K562 (cell line): ENCODE results near the gene BHLHE40. TPM values are rescaled to one million over a fixed set of nuclear protein-coding genes. Genes with fewer than 3 reads are reported as not detected.

ENCODE experiments used
- CHAMP1 ChIP-seq: fragments of 450-650 bp; IDR thresholded peaks from 2 replicates; pipeline ENCODE4 v1.6.1; 2016; ENCODE audit warnings: mild to moderate bottlenecking
- CREB3 ChIP-seq: fragments of 450-650 bp; conservative IDR thresholded peaks from 2 replicates; pipeline ENCODE4 v1.6.1; 2016; ENCODE audit warnings: missing genetic modification characterization, low read depth, mild to moderate bottlenecking, missing compliant biosample characterization, moderate library complexity
- FOXP1 ChIP-seq: sonication (generic); formaldehyde crosslinking; IDR thresholded peaks from 2 replicates; pipeline ENCODE4 v1.8.0; 2022; ENCODE audit warnings: mild to moderate bottlenecking, missing genetic modification reagents
- GTF2F1 ChIP-seq: IDR thresholded peaks from 2 replicates; pipeline ENCODE4 v1.6.1; 2011; ENCODE audit warnings: low read depth, low read length, improper control_type of control experiment
- GTF3C2 ChIP-seq: IDR thresholded peaks from 3 replicates; pipeline ENCODE4 v1.6.1; 2011; ENCODE audit warnings: borderline replicate concordance, mild to moderate bottlenecking, moderate library complexity; ENCODE audit not compliant: insufficient read length; ENCODE audit errors: extremely low read depth
- MCM5 ChIP-seq: fragments of 450-650 bp; IDR thresholded peaks from 2 replicates; pipeline ENCODE4 v1.6.1; 2016; ENCODE audit warnings: low read depth
- RNF2 ChIP-seq: sonication (generic); IDR thresholded peaks from 2 replicates; pipeline ENCODE4 v1.6.1; 2016
- SNIP1 ChIP-seq: fragments of 450-650 bp; IDR thresholded peaks from 2 replicates; pipeline ENCODE4 v1.7.1; 2017; ENCODE audit warnings: low read depth, mild to moderate bottlenecking
- ZBTB33 ChIP-seq: sonication (generic); formaldehyde crosslinking; IDR thresholded peaks from 2 replicates; pipeline ENCODE4 v1.8.1; 2023; ENCODE audit warnings: mild to moderate bottlenecking, missing genetic modification reagents
- polyA plus RNA-seq, 8 experiments: library from polyadenylated mRNA; depleted of rRNA in 4 of 8; stranded (reverse) in 5 of 8; unstranded in 3 of 8; fragments of >200 nt; fragmentation: Nextera tagmentation in 2 of 8; fragmentation: Illumina TruSeq in 1 of 8; extraction: Ambion mirVana in 2 of 8; extraction: Trizol in 1 of 8; gene quantifications; 2 replicates each; pipeline versions ENCODE4 v1.2.1 to v1.2.3, GENCODE V29; 2011 to 2014; ENCODE audit warnings: inconsistent platforms in 1 of 8, missing spikeins in 1 of 8
- total RNA-seq, 7 experiments: library from RNA; depleted of rRNA in 6 of 7; stranded (reverse); fragments of >200 nt in 6 of 7; fragmentation: Illumina TruSeq in 2 of 7; extraction: Trizol in 2 of 7; gene quantifications; 2 replicates each; pipeline versions ENCODE4 v1.2.1 to v1.2.3, GENCODE V29; 2011 to 2021; ENCODE audit warnings: low replicate concordance in 1 of 7
- TF ChIP-seq, protein P1 (sequence below): fragments of 450-650 bp; conservative IDR thresholded peaks from 2 replicates; pipeline ENCODE4 v1.6.1; 2016; ENCODE audit warnings: missing genetic modification characterization, low read depth, mild to moderate bottlenecking, control low read depth, missing compliant biosample characterization
- TF ChIP-seq, protein P2 (sequence below): fragments of 450-650 bp; formaldehyde crosslinking; IDR thresholded peaks from 2 replicates; pipeline ENCODE4 v1.4.0; 2020; ENCODE audit warnings: mild to moderate bottlenecking
- TF ChIP-seq, protein P3 (sequence below): fragments of 450-650 bp; IDR thresholded peaks from 2 replicates; pipeline ENCODE4 v1.7.1; 2018; ENCODE audit warnings: mild to moderate bottlenecking, low read depth; ENCODE audit not compliant: partially characterized antibody

The BHLHE40 gene
- total and polyA plus RNA-seq, 9 of the 15 experiments (the other 6 are each of a cell fraction or from before 2014, with no cell fraction given), result 12.0 to 83.9 (median 31.4) TPM

- TF ChIP-seq ZBTB33, result 0 out of 2 replicates have a peak, but pooled peaks have one; percentile 33
- TF ChIP-seq GTF2F1, result no peak
- TF ChIP-seq FOXP1 (CRISPR knock-in tag), result 0 out of 2 replicates have a peak, but pooled peaks have one; percentile 12
- TF ChIP-seq RNF2, result peak; percentile 80; the same call in 1 of the 2 replicates
- TF ChIP-seq CREB3, result no peak; the same call in 1 of the 2 replicates
- TF ChIP-seq, protein P1, sequence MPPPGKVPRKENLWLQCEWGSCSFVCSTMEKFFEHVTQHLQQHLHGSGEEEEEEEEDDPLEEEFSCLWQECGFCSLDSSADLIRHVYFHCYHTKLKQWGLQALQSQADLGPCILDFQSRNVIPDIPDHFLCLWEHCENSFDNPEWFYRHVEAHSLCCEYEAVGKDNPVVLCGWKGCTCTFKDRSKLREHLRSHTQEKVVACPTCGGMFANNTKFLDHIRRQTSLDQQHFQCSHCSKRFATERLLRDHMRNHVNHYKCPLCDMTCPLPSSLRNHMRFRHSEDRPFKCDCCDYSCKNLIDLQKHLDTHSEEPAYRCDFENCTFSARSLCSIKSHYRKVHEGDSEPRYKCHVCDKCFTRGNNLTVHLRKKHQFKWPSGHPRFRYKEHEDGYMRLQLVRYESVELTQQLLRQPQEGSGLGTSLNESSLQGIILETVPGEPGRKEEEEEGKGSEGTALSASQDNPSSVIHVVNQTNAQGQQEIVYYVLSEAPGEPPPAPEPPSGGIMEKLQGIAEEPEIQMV (tag), result no peak
- TF ChIP-seq, protein P2, sequence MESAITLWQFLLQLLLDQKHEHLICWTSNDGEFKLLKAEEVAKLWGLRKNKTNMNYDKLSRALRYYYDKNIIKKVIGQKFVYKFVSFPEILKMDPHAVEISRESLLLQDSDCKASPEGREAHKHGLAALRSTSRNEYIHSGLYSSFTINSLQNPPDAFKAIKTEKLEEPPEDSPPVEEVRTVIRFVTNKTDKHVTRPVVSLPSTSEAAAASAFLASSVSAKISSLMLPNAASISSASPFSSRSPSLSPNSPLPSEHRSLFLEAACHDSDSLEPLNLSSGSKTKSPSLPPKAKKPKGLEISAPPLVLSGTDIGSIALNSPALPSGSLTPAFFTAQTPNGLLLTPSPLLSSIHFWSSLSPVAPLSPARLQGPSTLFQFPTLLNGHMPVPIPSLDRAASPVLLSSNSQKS (CRISPR knock-in tag), result no peak
- TF ChIP-seq SNIP1, result no peak
- TF ChIP-seq MCM5, result no peak
- no peak for TF ChIP-seq GTF3C2
- no peak for TF ChIP-seq CHAMP1
- TF ChIP-seq, protein P3, sequence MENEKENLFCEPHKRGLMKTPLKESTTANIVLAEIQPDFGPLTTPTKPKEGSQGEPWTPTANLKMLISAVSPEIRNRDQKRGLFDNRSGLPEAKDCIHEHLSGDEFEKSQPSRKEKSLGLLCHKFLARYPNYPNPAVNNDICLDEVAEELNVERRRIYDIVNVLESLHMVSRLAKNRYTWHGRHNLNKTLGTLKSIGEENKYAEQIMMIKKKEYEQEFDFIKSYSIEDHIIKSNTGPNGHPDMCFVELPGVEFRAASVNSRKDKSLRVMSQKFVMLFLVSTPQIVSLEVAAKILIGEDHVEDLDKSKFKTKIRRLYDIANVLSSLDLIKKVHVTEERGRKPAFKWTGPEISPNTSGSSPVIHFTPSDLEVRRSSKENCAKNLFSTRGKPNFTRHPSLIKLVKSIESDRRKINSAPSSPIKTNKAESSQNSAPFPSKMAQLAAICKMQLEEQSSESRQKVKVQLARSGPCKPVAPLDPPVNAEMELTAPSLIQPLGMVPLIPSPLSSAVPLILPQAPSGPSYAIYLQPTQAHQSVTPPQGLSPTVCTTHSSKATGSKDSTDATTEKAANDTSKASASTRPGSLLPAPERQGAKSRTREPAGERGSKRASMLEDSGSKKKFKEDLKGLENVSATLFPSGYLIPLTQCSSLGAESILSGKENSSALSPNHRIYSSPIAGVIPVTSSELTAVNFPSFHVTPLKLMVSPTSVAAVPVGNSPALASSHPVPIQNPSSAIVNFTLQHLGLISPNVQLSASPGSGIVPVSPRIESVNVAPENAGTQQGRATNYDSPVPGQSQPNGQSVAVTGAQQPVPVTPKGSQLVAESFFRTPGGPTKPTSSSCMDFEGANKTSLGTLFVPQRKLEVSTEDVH, result no peak
Observed at GRCh38 chr3:4999531-5000184, 20.4 kb downstream of the BHLHE40 start (continued).
